ENCODE measurements around the gene HDGFL2. TPM values are rescaled to one million over a fixed set of nuclear protein-coding genes. Genes with fewer than 3 reads are reported as not detected.

HDGFL2 gene
- total and polyA plus RNA-seq, 2 of the 8 experiments (the other 6 are each of a cell fraction or from before 2014, with no cell fraction given) = 31.1 to 106 TPM

GRCh38 chr19:4548238-4548584, 76.1 kb downstream of the HDGFL2 start:
- H4K8ac ChIP-seq (ENCODE audit: extremely low read depth, insufficient read depth, low read length) = no peak overlapping the region
- no peak overlapping the region for H3K14ac ChIP-seq (ENCODE audit: insufficient read length)
- peaks cover 3% of the 10 kb centered on the region; the same call in 1 of the 2 replicates for H3K23me2 ChIP-seq (ENCODE audit: low read depth, low read length)
- H4K20me1 ChIP-seq (replicated peaks in 1 of 2; ENCODE audit: control insufficient read depth in 1 of 2, insufficient read depth in 2 of 2, low read length in 2 of 2) = peaks cover 0 to 11% of the 10 kb centered on the region in 2 experiments
- no peak for DNase-seq (ENCODE audit: low read depth in 1 of 2, low spot score in 2 of 2)
- H3K79me1 ChIP-seq (ENCODE audit: low read depth, low read length) = no peaks in the 10 kb centered on the region
- H3K27ac ChIP-seq (ENCODE audit: low read depth, low read length) = no peak overlapping the region
- H2BK5ac ChIP-seq (ENCODE audit: low read depth, low read length) = no peak overlapping the region
- peaks cover 0 to 36% (median 16%) of the 10 kb centered on the region in 4 experiments; a peak in 7 of 8 replicates for H3K36me3 ChIP-seq (ENCODE audit: control insufficient read depth in 2 of 4, insufficient read depth in 4 of 4, low read length in 3 of 4)
- no peaks in the 10 kb centered on the region; a peak in 1 of 7 replicates for H3K4me1 ChIP-seq (replicated peaks in 1 of 4; ENCODE audit: control insufficient read depth in 3 of 4, insufficient read depth in 4 of 4, low read length in 3 of 4)
- H4K91ac ChIP-seq (replicated peaks; ENCODE audit: insufficient read length, low read length) = no peak overlapping the region
- no peak for TF ChIP-seq ATF3 (IDR thresholded peaks at IDR 0.05; ENCODE audit: insufficient read depth, low read depth, low read length)
- no peak for TF ChIP-seq E2F6 (IDR thresholded peaks at IDR 0.05)
- no peak for TF ChIP-seq TCF12 (IDR thresholded peaks at IDR 0.05; ENCODE audit: low read depth, low read length)
- no peak for TF ChIP-seq POLR2A (IDR thresholded peaks at IDR 0.05; ENCODE audit: control extremely low read depth in 1 of 2, low read depth in 2 of 2, low read length in 2 of 2)
- TF ChIP-seq KDM1A (IDR thresholded peaks at IDR 0.05; ENCODE audit: borderline replicate concordance, low read length) = no peak
- TF ChIP-seq ATF2 (IDR thresholded peaks at IDR 0.05; ENCODE audit: low read length) = no peak
- TF ChIP-seq SP4 (IDR thresholded peaks at IDR 0.05; ENCODE audit: low read length) = no peak
- TF ChIP-seq SIX5 (IDR thresholded peaks at IDR 0.05; ENCODE audit: low read depth, low read length) = no peak
- no peak for TF ChIP-seq ASH2L (IDR thresholded peaks at IDR 0.05; ENCODE audit: low read length)
- TF ChIP-seq HDAC2 (IDR thresholded peaks at IDR 0.05; ENCODE audit: borderline replicate concordance in 1 of 2, low read depth in 2 of 2, low read length in 2 of 2) = no peak
- TF ChIP-seq CHD2 (IDR thresholded peaks at IDR 0.05; ENCODE audit: low read length) = no peak
- no peak overlapping the region for H3K4ac ChIP-seq (replicated peaks; ENCODE audit: insufficient read length, low read depth, low read length)
- no peak overlapping the region for H3K18ac ChIP-seq (ENCODE audit: extremely low read depth, low read length)
- FAIRE-seq = no peak
- H3K27me3 ChIP-seq (replicated peaks in 1 of 4; ENCODE audit: control insufficient read depth in 3 of 4, extremely low read depth in 1 of 4, insufficient read depth in 3 of 4, low read length in 3 of 4) = no peaks in the 10 kb centered on the region
- H3K4me3 ChIP-seq (ENCODE audit: extremely low read depth in 1 of 4, insufficient read depth in 2 of 4, low read depth in 3 of 4, low read length in 4 of 4) = no peak overlapping the region
- H3K4me2 ChIP-seq (ENCODE audit: insufficient read depth in 1 of 2, low read depth in 2 of 2, low read length in 2 of 2) = no peak overlapping the region
- CTCF ChIA-PET (ENCODE audit: partially characterized antibody) = interaction anchor here (0.7 to 3.6 kb wide), 11 partner anchors 10 to 161 kb away, joined by 3 to 22 read pairs (median 4); partner anchors contain the start of gene PLIN5
- no peak overlapping the region for H2BK20ac ChIP-seq (ENCODE audit: low read length)
- no peaks in the 10 kb centered on the region for H3K9me3 ChIP-seq (ENCODE audit: insufficient read depth in 2 of 2, low read depth in 1 of 2, low read length in 1 of 2)
- no peak overlapping the region for H2BK120ac ChIP-seq (replicated peaks; ENCODE audit: low read depth, low read length)
- H3K23ac ChIP-seq (ENCODE audit: insufficient read length) = no peak overlapping the region
- no peak overlapping the region for H2AFZ ChIP-seq (ENCODE audit: low read length)
- H2BK15ac ChIP-seq (ENCODE audit: low read length) = no peak overlapping the region
- no peak overlapping the region for H3K56ac ChIP-seq (replicated peaks; ENCODE audit: insufficient read length, low read depth, low read length)
- H2AK5ac ChIP-seq (ENCODE audit: low read depth, low read length) = no peak overlapping the region
- no peak overlapping the region for H4K5ac ChIP-seq (ENCODE audit: insufficient read length, low read depth, low read length)
- POLR2A ChIA-PET (ENCODE audit: partially characterized antibody) = interaction anchor here (1.8 kb wide), 1 partner anchor 43 kb away, joined by 3 read pairs; no protein-coding TSS in a partner anchor
- 94% methylated on average over 14 of the region's 14 CpGs; no CpG with 5 or more reads in 1 of the 2 experiments for WGBS, 2 experiments (ENCODE audit: extremely low coverage in 1 of 2, insufficient coverage in 1 of 2, insufficient read length in 1 of 2, insufficient replicate concordance in 2 of 2, low coverage in 1 of 2, low lambda C conversion rate in 2 of 2, missing lambda C conversion rate in 1 of 2)
- H3K79me2 ChIP-seq (ENCODE audit: control insufficient read depth in 1 of 2, insufficient read depth in 2 of 2, low read length in 2 of 2) = no peaks in the 10 kb centered on the region
- no peak overlapping the region for H3K9ac ChIP-seq (replicated peaks in 1 of 4; ENCODE audit: extremely low read depth in 1 of 4, low read depth in 3 of 4, low read length in 3 of 4)
- H2BK12ac ChIP-seq (ENCODE audit: low read depth, low read length) = no peak overlapping the region
